HepG2 (cell line): ENCODE results near the gene TAMALIN. TPM values are rescaled to one million over a fixed set of nuclear protein-coding genes. Genes with fewer than 3 reads are reported as not detected.

Source experiments
- ARNT ChIP-seq: fragments of 450-650 bp; IDR thresholded peaks from 2 replicates; pipeline ENCODE4 v1.6.1; 2017
- CSRNP1 ChIP-seq: sonication (generic); formaldehyde crosslinking; IDR thresholded peaks from 2 replicates; pipeline ENCODE4 v1.8.1; 2023; ENCODE audit warnings: mild to moderate bottlenecking, missing genetic modification reagents
- JUN ChIP-seq: sonication (generic); formaldehyde crosslinking; IDR thresholded peaks from 2 replicates; pipeline ENCODE4 v1.4.0; 2020; ENCODE audit warnings: mild to moderate bottlenecking, missing genetic modification reagents
- MYNN ChIP-seq: sonication (generic); formaldehyde crosslinking; IDR thresholded peaks from 2 replicates; pipeline ENCODE4 v1.4.0; 2020; ENCODE audit warnings: mild to moderate bottlenecking, low read depth, missing genetic modification reagents
- SP140L ChIP-seq: sonication (generic); formaldehyde crosslinking; IDR thresholded peaks from 2 replicates; pipeline ENCODE4 v1.4.0; 2020; ENCODE audit warnings: missing genetic modification reagents, borderline replicate concordance
- TBP ChIP-seq: sonication (generic); formaldehyde crosslinking; IDR thresholded peaks from 2 replicates; pipeline ENCODE4 v1.5.0; 2020; ENCODE audit warnings: missing genetic modification reagents
- TCF7L2 ChIP-seq: IDR thresholded peaks from 2 replicates; pipeline ENCODE4 v1.6.1; 2011; ENCODE audit warnings: mild to moderate bottlenecking, low read depth, low read length, moderate library complexity
- THYN1 ChIP-seq: sonication (generic); formaldehyde crosslinking; IDR thresholded peaks from 2 replicates; pipeline ENCODE4 v1.8.1; 2023; ENCODE audit warnings: low read depth, mild to moderate bottlenecking, moderate library complexity, missing genetic modification reagents, borderline replicate concordance
- TP53 ChIP-seq: sonication (generic); formaldehyde crosslinking; conservative IDR thresholded peaks from 2 replicates; pipeline ENCODE4 v1.4.0; 2020; ENCODE audit warnings: missing genetic modification reagents
- U2AF1 ChIP-seq: fragments of 200-400 bp; formaldehyde crosslinking; optimal IDR thresholded peaks from 2 replicates; pipeline ENCODE3; 2017; ENCODE audit warnings: mild to moderate bottlenecking, low read depth, low read length
- USF2 ChIP-seq, 2 experiments: sonication (generic) in 1 of 2; formaldehyde crosslinking in 1 of 2; IDR thresholded peaks; 2 replicates each; pipeline versions ENCODE4 v1.5.1 to v1.6.1; 2011 to 2020; ENCODE audit warnings: borderline replicate concordance in 1 of 2, low read depth in 1 of 2, low read length in 1 of 2, mild to moderate bottlenecking in 1 of 2, missing genetic modification reagents in 1 of 2, moderate library complexity in 1 of 2
- ZBTB20 ChIP-seq: sonication (generic); formaldehyde crosslinking; IDR thresholded peaks from 2 replicates; pipeline ENCODE4 v1.8.1; 2023; ENCODE audit warnings: missing genetic modification reagents, low read depth, mild to moderate bottlenecking, borderline replicate concordance
- ZBTB25 ChIP-seq: IDR thresholded peaks from 2 replicates; pipeline ENCODE4 v1.6.1; 2018; ENCODE audit warnings: missing genetic modification reagents
- ZBTB34 ChIP-seq: sonication (generic); formaldehyde crosslinking; IDR thresholded peaks from 2 replicates; pipeline ENCODE4 v1.8.0; 2022; ENCODE audit warnings: mild to moderate bottlenecking, missing genetic modification reagents
- ZBTB43 ChIP-seq: sonication (generic); formaldehyde crosslinking; conservative IDR thresholded peaks from 2 replicates; pipeline ENCODE4 v1.4.0; 2020; ENCODE audit warnings: missing genetic modification reagents
- ZFP36 ChIP-seq: fragments of 150-350 bp; IDR thresholded peaks from 2 replicates; pipeline ENCODE4 v1.6.1; 2018; ENCODE audit warnings: borderline replicate concordance, low read length, low read depth; ENCODE audit not compliant: partially characterized antibody
- ZMAT3 ChIP-seq: sonication (generic); formaldehyde crosslinking; conservative IDR thresholded peaks from 2 replicates; pipeline ENCODE4 v1.7.0; 2021; ENCODE audit warnings: missing genetic modification reagents
- ZNF367 ChIP-seq: sonication (generic); formaldehyde crosslinking; IDR thresholded peaks from 2 replicates; pipeline ENCODE4 v1.4.0; 2020; ENCODE audit warnings: missing genetic modification reagents, borderline replicate concordance
- ZNF484 ChIP-seq: sonication (generic); formaldehyde crosslinking; IDR thresholded peaks from 2 replicates; pipeline ENCODE4 v1.5.1; 2020; ENCODE audit warnings: mild to moderate bottlenecking, low read depth, missing genetic modification reagents, borderline replicate concordance
- ZNF652 ChIP-seq: IDR thresholded peaks from 2 replicates; pipeline ENCODE4 v1.6.1; 2016; ENCODE audit warnings: low read depth, borderline replicate concordance
- ZNF766 ChIP-seq: sonication (generic); formaldehyde crosslinking; IDR thresholded peaks from 2 replicates; pipeline ENCODE4 v1.5.0; 2020; ENCODE audit warnings: missing genetic modification reagents, borderline replicate concordance
- ZSCAN21 ChIP-seq: sonication (generic); formaldehyde crosslinking; IDR thresholded peaks from 2 replicates; pipeline ENCODE4 v1.8.0; 2022; ENCODE audit warnings: mild to moderate bottlenecking, missing genetic modification reagents, moderate library complexity, borderline replicate concordance
- polyA plus RNA-seq, 8 experiments: library from polyadenylated mRNA; depleted of rRNA in 3 of 8; stranded (reverse) in 7 of 8; unstranded in 1 of 8; fragments of >200 nt; fragmentation: Illumina TruSeq in 4 of 8; extraction: Trizol in 4 of 8; gene quantifications; 2 replicates each; pipeline versions ENCODE4 v1.2.1 to v1.2.3, GENCODE V29; 2011 to 2016; ENCODE audit warnings: low read depth in 4 of 8, missing spikeins in 1 of 8, mixed read lengths in 1 of 8; ENCODE audit not compliant: insufficient read depth in 1 of 8
- total RNA-seq, 5 experiments: library from RNA; depleted of rRNA; stranded (reverse); fragments of >200 nt; fragmentation: Illumina TruSeq; extraction: Trizol; gene quantifications; 2 replicates each; pipeline ENCODE4 v1.2.3, GENCODE V29; 2016; ENCODE audit warnings: low read depth in 1 of 5

The TAMALIN gene
- total and polyA plus RNA-seq, 2 of the 13 experiments (the other 11 are each of a cell fraction or from before 2014, with no cell fraction given), result 2.9 to 10.9 TPM

GRCh38 chr12:52010152-52010622 is 3.4 kb downstream of the TAMALIN start (continued):
- TF ChIP-seq CSRNP1 (CRISPR knock-in tag) (peak; percentile 41; the same call in 1 of the 2 replicates), ZNF367 (CRISPR knock-in tag) (no peak), JUN (CRISPR knock-in tag) (no peak), U2AF1 (no peak), SP140L (CRISPR knock-in tag) (no peak), ZNF484 (CRISPR knock-in tag) (no peak), ZBTB34 (CRISPR knock-in tag) (no peak), USF2 (IDR thresholded peaks at IDR 0.05; ENCODE audit: low read depth, low read length) (no peak), USF2 (CRISPR knock-in tag; IDR thresholded peaks at IDR 0.05; ENCODE audit: borderline replicate concordance) (no peak), TBP (CRISPR knock-in tag) (no peak), ZFP36 (no peak), ZBTB25 (CRISPR knock-in tag) (no peak), MYNN (CRISPR knock-in tag) (no peak), ARNT (no peak), THYN1 (no peak), ZBTB20 (CRISPR knock-in tag) (no peak; the same call in 1 of the 2 replicates), ZNF766 (no peak), ZSCAN21 (CRISPR knock-in tag) (no peak), ZMAT3 (0 out of 2 replicates have a peak, but pooled peaks have one; percentile 31), ZNF652 (CRISPR knock-in tag) (no peak), ZBTB43 (CRISPR knock-in tag) (no peak), TP53 (CRISPR knock-in tag) (no peak), TCF7L2 (no peak)
